ENCODE data around the gene TSHZ2. TPM values are rescaled to one million over a fixed set of nuclear protein-coding genes. Genes with fewer than 3 reads are reported as not detected.

The TSHZ2 gene
- total and polyA plus RNA-seq, 2 donors (not counting 1 experiment from before 2014, with no cell fraction given): 1.00 to 5.7 TPM

- ChIA-PET CTCF (no interaction called here), POLR2A (no interaction called here)
- H3K27me3 ChIP-seq (replicated peaks in 1 of 4; ENCODE audit: control extremely low read depth in 1 of 4, control insufficient read depth in 3 of 4, insufficient read depth in 4 of 4, low read length in 3 of 4): peaks cover 0 to 5% (median 2%) of the 10 kb centered on the region in 4 experiments
- WGBS (ENCODE audit: insufficient coverage): no CpG with 5 or more reads among the region's 2 CpGs
- H3K27ac Mint-ChIP-seq: no peak overlapping the region
- no peaks in the 10 kb centered on the region for H3K36me3 ChIP-seq (replicated peaks in 1 of 2; ENCODE audit: control extremely low read depth in 1 of 2, control insufficient read depth in 1 of 2, extremely low read depth in 1 of 2, insufficient read depth in 2 of 2, low read length in 1 of 2)
- no peak overlapping the region for H3K27ac ChIP-seq (ENCODE audit: low read length in 2 of 2)
- H3K4me3 Mint-ChIP-seq: no peak overlapping the region
- TF ChIP-seq EZH2 (IDR thresholded peaks at IDR 0.05; ENCODE audit: borderline replicate concordance, insufficient read depth, low read depth, low read length, poor library complexity, severe bottlenecking) (no peak), CTCF (IDR thresholded peaks at IDR 0.05) (no peak)
- H3K9me3 ChIP-seq (ENCODE audit: control extremely low read depth in 1 of 3, control insufficient read depth in 2 of 3, insufficient read depth in 1 of 3, low read length in 2 of 3): no peaks in the 10 kb centered on the region
- no peaks in the 10 kb centered on the region for H3K4me1 ChIP-seq (ENCODE audit: control insufficient read depth in 2 of 2, insufficient read depth in 2 of 2, low read length in 2 of 2)
- no peak for DNase-seq
- H2AFZ ChIP-seq (ENCODE audit: insufficient read depth, low read depth, low read length, poor library complexity, severe bottlenecking): no peak overlapping the region
- H4K20me1 ChIP-seq (ENCODE audit: control insufficient read depth, insufficient read depth, low read length, poor library complexity, severe bottlenecking): no peaks in the 10 kb centered on the region
- H3K4me1 Mint-ChIP-seq: no peaks in the 10 kb centered on the region
- peaks cover 30% of the 10 kb centered on the region for H3K27me3 Mint-ChIP-seq
- intact Hi-C loops (cut with micrococcal nuclease): no loop called here
- no peak overlapping the region for H3K9ac ChIP-seq (ENCODE audit: low read length)
- no peak overlapping the region for H3K4me3 ChIP-seq (ENCODE audit: control extremely low read depth in 1 of 5, extremely low read depth in 1 of 5, insufficient read depth in 1 of 5, low read depth in 2 of 5, low read length in 4 of 5)
- H3K9me3 Mint-ChIP-seq (ENCODE audit: insufficient read depth): no peaks in the 10 kb centered on the region
- ATAC-seq (ENCODE audit: low read depth): no peak
- H3K79me2 ChIP-seq (ENCODE audit: control insufficient read depth, insufficient read depth, low read length): no peaks in the 10 kb centered on the region
- H3K4me2 ChIP-seq (replicated peaks; ENCODE audit: low read depth, low read length, poor library complexity, severe bottlenecking): no peak overlapping the region
Measured at GRCh38 chr20:53427951-53428350, 455.8 kb downstream of the TSHZ2 start.

- no peak overlapping the region for H3K27ac ChIP-seq (ENCODE audit: low read length in 2 of 2)
- ChIA-PET CTCF (no interaction called here), POLR2A (no interaction called here)
- no peaks in the 10 kb centered on the region for H4K20me1 ChIP-seq (ENCODE audit: control insufficient read depth, insufficient read depth, low read length, poor library complexity, severe bottlenecking)
- peaks cover 30% of the 10 kb centered on the region for H3K27me3 Mint-ChIP-seq
- ATAC-seq (ENCODE audit: low read depth) (no peak), DNase-seq (no peak)
- intact Hi-C loops (cut with micrococcal nuclease): no loop called here
- no peak overlapping the region for H3K9ac ChIP-seq (ENCODE audit: low read length)
- no peak overlapping the region for H3K4me2 ChIP-seq (replicated peaks; ENCODE audit: low read depth, low read length, poor library complexity, severe bottlenecking)
- H3K9me3 Mint-ChIP-seq (ENCODE audit: insufficient read depth): no peaks in the 10 kb centered on the region
- no peaks in the 10 kb centered on the region for H3K4me1 ChIP-seq (ENCODE audit: control insufficient read depth in 2 of 2, insufficient read depth in 2 of 2, low read length in 2 of 2)
- no peak overlapping the region for H3K27ac Mint-ChIP-seq
- 50% methylated on average over 2 of the region's 3 CpGs for WGBS (ENCODE audit: insufficient coverage)
- H3K4me3 Mint-ChIP-seq: no peak overlapping the region
- H2AFZ ChIP-seq (ENCODE audit: insufficient read depth, low read depth, low read length, poor library complexity, severe bottlenecking): no peak overlapping the region
- H3K4me1 Mint-ChIP-seq: no peaks in the 10 kb centered on the region
- no peaks in the 10 kb centered on the region for H3K9me3 ChIP-seq (ENCODE audit: control extremely low read depth in 1 of 3, control insufficient read depth in 2 of 3, insufficient read depth in 1 of 3, low read length in 2 of 3)
- no peak overlapping the region for H3K4me3 ChIP-seq (ENCODE audit: control extremely low read depth in 1 of 5, extremely low read depth in 1 of 5, insufficient read depth in 1 of 5, low read depth in 2 of 5, low read length in 4 of 5)
- TF ChIP-seq EZH2 (IDR thresholded peaks at IDR 0.05; ENCODE audit: borderline replicate concordance, insufficient read depth, low read depth, low read length, poor library complexity, severe bottlenecking) (no peak), CTCF (IDR thresholded peaks at IDR 0.05) (no peak)
- H3K36me3 ChIP-seq (replicated peaks in 1 of 2; ENCODE audit: control extremely low read depth in 1 of 2, control insufficient read depth in 1 of 2, extremely low read depth in 1 of 2, insufficient read depth in 2 of 2, low read length in 1 of 2): no peaks in the 10 kb centered on the region
- H3K27me3 ChIP-seq (replicated peaks in 1 of 4; ENCODE audit: control extremely low read depth in 1 of 4, control insufficient read depth in 3 of 4, insufficient read depth in 4 of 4, low read length in 3 of 4): peaks cover 0 to 3% (median 2%) of the 10 kb centered on the region in 4 experiments
- H3K79me2 ChIP-seq (ENCODE audit: control insufficient read depth, insufficient read depth, low read length): no peaks in the 10 kb centered on the region
Measured at GRCh38 chr20:53428588-53428987, 456.4 kb downstream of the TSHZ2 start.
